ENCODE results near the gene CAMTA1. TPM values are rescaled to one million over a fixed set of nuclear protein-coding genes. Genes with fewer than 3 reads are reported as not detected.

Gene CAMTA1
- total and polyA plus RNA-seq, 4 donors: 18.0 to 93.5 (median 35.8) TPM

DNA sequence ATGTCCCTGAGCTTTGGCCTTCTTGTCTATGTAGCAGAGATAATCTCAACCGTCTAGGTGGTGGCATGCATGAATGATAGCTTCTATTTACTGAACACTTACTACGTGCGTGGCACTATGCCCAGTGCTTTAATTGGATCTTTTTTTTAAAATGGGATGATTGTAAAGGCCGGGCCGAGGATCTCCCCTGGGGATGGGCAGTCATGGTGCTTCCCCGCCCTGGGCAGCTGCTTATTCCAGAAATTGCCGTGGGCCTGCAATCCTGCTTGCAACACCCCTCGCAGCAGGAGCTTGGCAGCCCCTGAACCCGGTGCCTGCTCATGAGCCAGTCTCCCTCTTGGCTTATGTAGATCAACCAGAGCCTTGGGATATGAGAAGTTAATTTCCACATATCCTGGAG lies 360.7 kb downstream of the CAMTA1 start:
- H3K36me3 ChIP-seq (ENCODE audit: control insufficient read depth in 4 of 4, insufficient read depth in 3 of 4, low read depth in 1 of 4, low read length in 3 of 4): no peaks in the 10 kb centered on the region
- no peaks in the 10 kb centered on the region for H3K27me3 ChIP-seq (ENCODE audit: control insufficient read depth in 4 of 4, insufficient read depth in 4 of 4, low read length in 3 of 4)
- 82% methylated on average over 9 of the region's 9 CpGs for WGBS
- peaks cover 9 to 25% (median 18%) of the 10 kb centered on the region in 4 donors for H3K4me1 ChIP-seq (ENCODE audit: control insufficient read depth in 4 of 4, insufficient read depth in 4 of 4, low read length in 3 of 4)
- DNase-seq (ENCODE audit: low spot score): no peak
- H3K27ac ChIP-seq (ENCODE audit: low read depth in 1 of 2, low read length in 2 of 2): no peak overlapping the region
- H3K9me3 ChIP-seq (ENCODE audit: control insufficient read depth in 4 of 4, low read length in 3 of 4): no peaks in the 10 kb centered on the region
- H3K9ac ChIP-seq (ENCODE audit: low read depth in 1 of 2, low read length in 2 of 2): no peak overlapping the region
- no peak for TF ChIP-seq NR2F2 (IDR thresholded peaks at IDR 0.05)
- no peak for TF ChIP-seq HNF4G (IDR thresholded peaks at IDR 0.05)
- no peak for TF ChIP-seq EGR1 (IDR thresholded peaks at IDR 0.05; ENCODE audit: low read depth in 2 of 2)
- TF ChIP-seq SP1 (IDR thresholded peaks at IDR 0.05): no peak
- TF ChIP-seq, protein P1, sequence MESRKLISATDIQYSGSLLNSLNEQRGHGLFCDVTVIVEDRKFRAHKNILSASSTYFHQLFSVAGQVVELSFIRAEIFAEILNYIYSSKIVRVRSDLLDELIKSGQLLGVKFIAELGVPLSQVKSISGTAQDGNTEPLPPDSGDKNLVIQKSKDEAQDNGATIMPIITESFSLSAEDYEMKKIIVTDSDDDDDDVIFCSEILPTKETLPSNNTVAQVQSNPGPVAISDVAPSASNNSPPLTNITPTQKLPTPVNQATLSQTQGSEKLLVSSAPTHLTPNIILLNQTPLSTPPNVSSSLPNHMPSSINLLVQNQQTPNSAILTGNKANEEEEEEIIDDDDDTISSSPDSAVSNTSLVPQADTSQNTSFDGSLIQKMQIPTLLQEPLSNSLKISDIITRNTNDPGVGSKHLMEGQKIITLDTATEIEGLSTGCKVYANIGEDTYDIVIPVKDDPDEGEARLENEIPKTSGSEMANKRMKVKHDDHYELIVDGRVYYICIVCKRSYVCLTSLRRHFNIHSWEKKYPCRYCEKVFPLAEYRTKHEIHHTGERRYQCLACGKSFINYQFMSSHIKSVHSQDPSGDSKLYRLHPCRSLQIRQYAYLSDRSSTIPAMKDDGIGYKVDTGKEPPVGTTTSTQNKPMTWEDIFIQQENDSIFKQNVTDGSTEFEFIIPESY (IDR thresholded peaks at IDR 0.05): no peak
- TF ChIP-seq, protein P2, sequence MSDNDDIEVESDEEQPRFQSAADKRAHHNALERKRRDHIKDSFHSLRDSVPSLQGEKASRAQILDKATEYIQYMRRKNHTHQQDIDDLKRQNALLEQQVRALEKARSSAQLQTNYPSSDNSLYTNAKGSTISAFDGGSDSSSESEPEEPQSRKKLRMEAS (IDR thresholded peaks at IDR 0.05): no peak
- TF ChIP-seq, protein P3, sequence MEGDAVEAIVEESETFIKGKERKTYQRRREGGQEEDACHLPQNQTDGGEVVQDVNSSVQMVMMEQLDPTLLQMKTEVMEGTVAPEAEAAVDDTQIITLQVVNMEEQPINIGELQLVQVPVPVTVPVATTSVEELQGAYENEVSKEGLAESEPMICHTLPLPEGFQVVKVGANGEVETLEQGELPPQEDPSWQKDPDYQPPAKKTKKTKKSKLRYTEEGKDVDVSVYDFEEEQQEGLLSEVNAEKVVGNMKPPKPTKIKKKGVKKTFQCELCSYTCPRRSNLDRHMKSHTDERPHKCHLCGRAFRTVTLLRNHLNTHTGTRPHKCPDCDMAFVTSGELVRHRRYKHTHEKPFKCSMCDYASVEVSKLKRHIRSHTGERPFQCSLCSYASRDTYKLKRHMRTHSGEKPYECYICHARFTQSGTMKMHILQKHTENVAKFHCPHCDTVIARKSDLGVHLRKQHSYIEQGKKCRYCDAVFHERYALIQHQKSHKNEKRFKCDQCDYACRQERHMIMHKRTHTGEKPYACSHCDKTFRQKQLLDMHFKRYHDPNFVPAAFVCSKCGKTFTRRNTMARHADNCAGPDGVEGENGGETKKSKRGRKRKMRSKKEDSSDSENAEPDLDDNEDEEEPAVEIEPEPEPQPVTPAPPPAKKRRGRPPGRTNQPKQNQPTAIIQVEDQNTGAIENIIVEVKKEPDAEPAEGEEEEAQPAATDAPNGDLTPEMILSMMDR (IDR thresholded peaks at IDR 0.05; ENCODE audit: low read depth, low read length, missing input control): no peak
- TF ChIP-seq RAD21 (IDR thresholded peaks at IDR 0.05): no peak
- TF ChIP-seq, protein P4, sequence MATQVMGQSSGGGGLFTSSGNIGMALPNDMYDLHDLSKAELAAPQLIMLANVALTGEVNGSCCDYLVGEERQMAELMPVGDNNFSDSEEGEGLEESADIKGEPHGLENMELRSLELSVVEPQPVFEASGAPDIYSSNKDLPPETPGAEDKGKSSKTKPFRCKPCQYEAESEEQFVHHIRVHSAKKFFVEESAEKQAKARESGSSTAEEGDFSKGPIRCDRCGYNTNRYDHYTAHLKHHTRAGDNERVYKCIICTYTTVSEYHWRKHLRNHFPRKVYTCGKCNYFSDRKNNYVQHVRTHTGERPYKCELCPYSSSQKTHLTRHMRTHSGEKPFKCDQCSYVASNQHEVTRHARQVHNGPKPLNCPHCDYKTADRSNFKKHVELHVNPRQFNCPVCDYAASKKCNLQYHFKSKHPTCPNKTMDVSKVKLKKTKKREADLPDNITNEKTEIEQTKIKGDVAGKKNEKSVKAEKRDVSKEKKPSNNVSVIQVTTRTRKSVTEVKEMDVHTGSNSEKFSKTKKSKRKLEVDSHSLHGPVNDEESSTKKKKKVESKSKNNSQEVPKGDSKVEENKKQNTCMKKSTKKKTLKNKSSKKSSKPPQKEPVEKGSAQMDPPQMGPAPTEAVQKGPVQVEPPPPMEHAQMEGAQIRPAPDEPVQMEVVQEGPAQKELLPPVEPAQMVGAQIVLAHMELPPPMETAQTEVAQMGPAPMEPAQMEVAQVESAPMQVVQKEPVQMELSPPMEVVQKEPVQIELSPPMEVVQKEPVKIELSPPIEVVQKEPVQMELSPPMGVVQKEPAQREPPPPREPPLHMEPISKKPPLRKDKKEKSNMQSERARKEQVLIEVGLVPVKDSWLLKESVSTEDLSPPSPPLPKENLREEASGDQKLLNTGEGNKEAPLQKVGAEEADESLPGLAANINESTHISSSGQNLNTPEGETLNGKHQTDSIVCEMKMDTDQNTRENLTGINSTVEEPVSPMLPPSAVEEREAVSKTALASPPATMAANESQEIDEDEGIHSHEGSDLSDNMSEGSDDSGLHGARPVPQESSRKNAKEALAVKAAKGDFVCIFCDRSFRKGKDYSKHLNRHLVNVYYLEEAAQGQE (IDR thresholded peaks at IDR 0.05): no peak
- no peak for TF ChIP-seq YY1 (IDR thresholded peaks at IDR 0.05)
- no peak for TF ChIP-seq TAF1 (conservative IDR thresholded peaks at IDR 0.05)
- no peak for TF ChIP-seq GABPA (IDR thresholded peaks at IDR 0.05 in 1 of 2, conservative IDR thresholded peaks at IDR 0.05 in 1 of 2)
- no peak for TF ChIP-seq FOXA1 (IDR thresholded peaks at IDR 0.05)
- TF ChIP-seq, protein P5, sequence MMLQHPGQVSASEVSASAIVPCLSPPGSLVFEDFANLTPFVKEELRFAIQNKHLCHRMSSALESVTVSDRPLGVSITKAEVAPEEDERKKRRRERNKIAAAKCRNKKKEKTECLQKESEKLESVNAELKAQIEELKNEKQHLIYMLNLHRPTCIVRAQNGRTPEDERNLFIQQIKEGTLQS (IDR thresholded peaks at IDR 0.05): no peak
- TF ChIP-seq RXRA (IDR thresholded peaks at IDR 0.05): no peak
- TF ChIP-seq JUND (IDR thresholded peaks at IDR 0.05): no peak
- TF ChIP-seq HNF4A (conservative IDR thresholded peaks at IDR 0.05): no peak
- no peak for TF ChIP-seq FOXA2 (IDR thresholded peaks at IDR 0.05)
- H3K4me3 ChIP-seq (ENCODE audit: low read depth in 1 of 3, low read length in 3 of 3): no peak overlapping the region

All from liver (tissue), 9 donors.